RWPE2 (cell line): ENCODE measurements around the gene CCDC34.

Experiments used
- ATAC-seq: fragments of 200-7000 bp; cut with Tn5 transposase; 3 replicates; pipeline ENCODE4 v1.9.1; 2021; ENCODE audit warnings: low read depth
- DNase-seq: peaks from one replicate; pipeline ENCODE4 v3.0.0-alpha.2; 2020; ENCODE audit warnings: low spot score
- H3K27ac ChIP-seq: fragments of 450-650 bp; 2 replicates; pipeline ENCODE4 v1.5.1; 2017; ENCODE audit warnings: mild to moderate bottlenecking; ENCODE audit not compliant: poor library complexity, severe bottlenecking
- H3K27me3 ChIP-seq: fragments of 250-450 bp; sonication (Bioruptor Pico); 2 replicates; pipeline ENCODE4 v1.5.1; 2021; ENCODE audit warnings: mild to moderate bottlenecking, moderate library complexity; ENCODE audit not compliant: insufficient read depth, poor library complexity, severe bottlenecking
- H3K36me3 ChIP-seq: fragments of 250-450 bp; sonication (Bioruptor Pico); 2 replicates; pipeline ENCODE4 v1.5.1; 2020; ENCODE audit warnings: low read depth, mild to moderate bottlenecking, moderate library complexity
- H3K4me1 ChIP-seq: fragments of 250-450 bp; sonication (Bioruptor Pico); 2 replicates; pipeline ENCODE4 v1.5.1; 2021; ENCODE audit warnings: mild to moderate bottlenecking, moderate library complexity; ENCODE audit not compliant: insufficient read depth, poor library complexity, severe bottlenecking
- H3K4me3 ChIP-seq: fragments of 250-450 bp; sonication (Bioruptor Pico); 2 replicates; pipeline ENCODE4 v1.5.1; 2021; ENCODE audit warnings: mild to moderate bottlenecking, moderate library complexity; ENCODE audit not compliant: severe bottlenecking
- H3K9me3 ChIP-seq: fragments of 250-450 bp; sonication (Bioruptor Pico); 2 replicates; pipeline ENCODE4 v1.5.1; 2021; ENCODE audit warnings: mild to moderate bottlenecking, moderate library complexity; ENCODE audit not compliant: severe bottlenecking
- CTCF ChIP-seq: fragments of 450-650 bp; IDR thresholded peaks from one replicate; pipeline ENCODE4 v1.5.1; 2017; ENCODE audit warnings: mild to moderate bottlenecking, moderate library complexity; ENCODE audit not compliant: poor library complexity, severe bottlenecking

CCDC34 gene

GRCh38 chr11:27375370-27375769 is 12.4 kb upstream of the CCDC34 start:
- DNase-seq (no peak), ATAC-seq (no peak)
- Histone ChIP-seq H3K27ac (no peak overlapping the region), H3K36me3 (peaks cover 66% of the 10 kb centered on the region), H3K4me1 (no peaks in the 10 kb centered on the region), H3K9me3 (no peaks in the 10 kb centered on the region), H3K4me3 (no peak overlapping the region), H3K27me3 (no peaks in the 10 kb centered on the region)
- TF ChIP-seq CTCF = no peak

GRCh38 chr11:27373856-27374602 is 11.0 kb upstream of the CCDC34 start:
- Histone ChIP-seq H3K4me1 (no peaks in the 10 kb centered on the region), H3K27ac (no peak overlapping the region), H3K9me3 (no peaks in the 10 kb centered on the region), H3K36me3 (peaks cover 66% of the 10 kb centered on the region), H3K4me3 (no peak overlapping the region), H3K27me3 (no peaks in the 10 kb centered on the region)
- DNase-seq (no peak), ATAC-seq (no peak)
- TF ChIP-seq CTCF = no peak

GRCh38 chr11:27373392-27373791 is 10.4 kb upstream of the CCDC34 start:
- no peak for ATAC-seq

GRCh38 chr11:27372164-27372563 is 9.1 kb upstream of the CCDC34 start:
- Histone ChIP-seq H3K27me3 (no peaks in the 10 kb centered on the region), H3K4me1 (no peaks in the 10 kb centered on the region), H3K36me3 (peaks cover 65% of the 10 kb centered on the region), H3K9me3 (no peaks in the 10 kb centered on the region), H3K4me3 (no peak overlapping the region), H3K27ac (no peak overlapping the region)
- ATAC-seq = no peak
- DNase-seq = no peak
- no peak for TF ChIP-seq CTCF

More at GRCh38 chr11:27373392-27373791, 10.4 kb upstream of the CCDC34 start:
- Histone ChIP-seq H3K27ac (no peak overlapping the region), H3K36me3 (peaks cover 68% of the 10 kb centered on the region), H3K27me3 (no peaks in the 10 kb centered on the region), H3K4me1 (no peaks in the 10 kb centered on the region), H3K4me3 (no peak overlapping the region), H3K9me3 (no peaks in the 10 kb centered on the region)
- DNase-seq = no peak
- no peak for TF ChIP-seq CTCF

GRCh38 chr11:27371489-27371888 is 8.5 kb upstream of the CCDC34 start:
- Histone ChIP-seq H3K27me3 (no peaks in the 10 kb centered on the region), H3K4me3 (no peak overlapping the region), H3K9me3 (no peaks in the 10 kb centered on the region), H3K36me3 (peaks cover 59% of the 10 kb centered on the region), H3K4me1 (no peaks in the 10 kb centered on the region), H3K27ac (no peak overlapping the region)
- DNase-seq (no peak), ATAC-seq (no peak)
- no peak for TF ChIP-seq CTCF
